GM21576 (cell line): Measurements from ENCODE around the gene GPR78.
"Not testable (repeated sequence)": the region's sequence is repeated elsewhere in the genome, so short reads cannot be mapped to it uniquely, and the experiment has no call there.

Experiments used
- ATAC-seq: cut with Tn5 transposase; IDR thresholded peaks from one replicate; pipeline ENCODE4 v1.9.1; 2021; ENCODE audit warnings: mild to moderate bottlenecking, moderate library complexity; ENCODE audit not compliant: unreplicated experiment

GPR78 gene

DNA sequence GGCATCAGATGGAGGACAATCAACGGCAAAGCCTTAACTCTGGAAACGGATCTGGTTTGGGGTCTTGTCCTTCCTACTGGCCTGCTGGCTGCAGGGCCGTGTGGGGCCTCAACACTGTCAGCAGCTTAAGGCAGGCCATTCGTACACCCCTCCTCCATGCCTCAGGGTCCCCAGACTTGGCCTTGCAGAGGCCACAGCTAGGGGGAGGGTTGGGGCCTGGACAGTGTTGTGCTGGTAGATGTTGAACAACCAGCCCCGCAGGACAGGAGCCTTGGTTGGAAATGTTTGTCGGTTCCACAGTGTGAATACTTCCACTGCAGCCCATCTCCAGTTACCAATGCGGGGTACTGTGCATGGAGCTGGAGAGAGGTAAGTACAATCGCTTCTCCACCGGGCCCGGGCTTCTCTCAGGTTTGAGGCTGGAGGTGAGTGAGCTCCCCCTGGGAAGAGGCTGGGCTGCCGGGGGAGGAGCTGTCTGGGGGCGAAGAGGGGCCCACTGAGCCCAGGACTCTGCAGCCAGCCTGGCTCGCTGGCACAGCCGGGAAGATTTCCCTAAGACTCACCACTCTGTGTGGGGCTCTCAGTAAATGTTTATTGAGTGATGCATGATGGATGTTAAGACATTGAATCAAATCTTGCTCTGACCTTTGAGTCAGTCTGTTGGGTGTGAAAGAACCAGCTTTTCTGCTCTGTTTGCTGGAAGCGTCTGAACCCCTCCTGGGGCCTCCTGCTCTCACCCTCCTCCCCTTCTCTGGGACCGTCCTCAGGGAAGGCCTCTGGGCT lies 19.7 kb upstream of the GPR78 start:
- ATAC-seq, result no peak

DNA sequence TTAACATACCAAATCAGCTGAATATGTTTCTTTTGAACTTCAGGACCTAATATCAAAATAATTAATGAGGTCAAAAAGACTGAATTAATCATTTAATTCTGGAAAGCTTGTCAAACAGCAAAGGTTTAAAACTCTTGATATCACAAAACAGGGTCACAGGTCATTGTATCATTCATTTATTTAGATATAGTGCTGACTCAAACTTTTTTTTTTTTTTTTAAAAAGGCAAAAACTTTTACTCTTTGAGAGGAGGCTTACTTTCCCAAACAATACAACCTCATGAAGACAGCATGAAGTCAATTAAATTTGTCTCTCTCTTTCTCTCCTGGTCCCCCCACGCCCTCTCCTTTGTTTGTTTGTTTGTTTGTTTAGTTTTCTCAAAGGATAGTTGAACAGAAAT lies 15.6 kb upstream of the GPR78 start:
- ATAC-seq, result no peak

DNA sequence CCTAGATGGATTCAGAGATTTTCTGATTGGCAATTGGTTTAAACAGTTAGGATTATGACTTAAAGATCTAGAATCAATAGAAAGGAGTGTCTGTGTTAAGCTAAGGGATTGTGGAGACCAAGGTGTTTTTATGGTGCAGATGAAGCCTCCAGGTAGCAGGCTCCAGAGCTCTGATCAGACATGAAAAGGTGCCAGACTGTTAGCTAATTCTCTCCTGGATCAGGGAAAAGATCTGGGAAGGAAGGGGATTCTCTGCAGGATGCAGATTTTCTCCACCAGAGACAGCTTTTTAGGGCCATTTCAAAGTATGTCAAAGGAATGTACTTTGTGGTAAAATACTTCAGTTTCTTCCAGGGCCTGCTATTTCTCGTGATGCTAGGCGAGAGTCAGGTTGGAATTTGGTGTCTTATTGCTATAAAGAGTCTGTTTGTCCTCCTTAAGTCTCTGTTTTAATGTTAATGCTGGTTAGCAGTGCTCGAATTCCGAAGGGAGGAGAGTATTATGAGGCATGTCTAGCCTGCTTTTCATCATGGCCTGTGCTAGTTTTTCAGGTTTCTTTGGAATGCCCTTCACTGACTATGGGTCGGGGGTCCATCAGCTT lies 12.0 kb upstream of the GPR78 start:
- ATAC-seq, result no peak

DNA sequence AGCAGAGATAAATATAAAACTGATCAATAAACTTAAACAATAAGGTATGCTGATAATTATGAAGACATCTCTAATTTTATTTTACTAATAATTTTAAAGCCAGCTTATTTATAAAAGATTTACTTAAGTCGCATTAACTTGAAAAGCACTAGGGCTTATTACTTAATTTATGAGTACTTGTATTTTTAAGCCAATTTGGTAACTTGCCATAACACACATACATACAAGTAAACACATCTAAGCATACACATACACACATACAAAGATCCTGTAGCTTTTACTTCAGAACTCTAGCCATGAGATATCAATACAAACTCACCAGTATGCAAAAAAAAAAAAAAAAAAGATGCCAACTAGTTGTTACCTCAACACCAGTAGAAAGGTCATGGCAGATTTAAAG lies 10.0 kb upstream of the GPR78 start:
- ATAC-seq, result no peak

DNA sequence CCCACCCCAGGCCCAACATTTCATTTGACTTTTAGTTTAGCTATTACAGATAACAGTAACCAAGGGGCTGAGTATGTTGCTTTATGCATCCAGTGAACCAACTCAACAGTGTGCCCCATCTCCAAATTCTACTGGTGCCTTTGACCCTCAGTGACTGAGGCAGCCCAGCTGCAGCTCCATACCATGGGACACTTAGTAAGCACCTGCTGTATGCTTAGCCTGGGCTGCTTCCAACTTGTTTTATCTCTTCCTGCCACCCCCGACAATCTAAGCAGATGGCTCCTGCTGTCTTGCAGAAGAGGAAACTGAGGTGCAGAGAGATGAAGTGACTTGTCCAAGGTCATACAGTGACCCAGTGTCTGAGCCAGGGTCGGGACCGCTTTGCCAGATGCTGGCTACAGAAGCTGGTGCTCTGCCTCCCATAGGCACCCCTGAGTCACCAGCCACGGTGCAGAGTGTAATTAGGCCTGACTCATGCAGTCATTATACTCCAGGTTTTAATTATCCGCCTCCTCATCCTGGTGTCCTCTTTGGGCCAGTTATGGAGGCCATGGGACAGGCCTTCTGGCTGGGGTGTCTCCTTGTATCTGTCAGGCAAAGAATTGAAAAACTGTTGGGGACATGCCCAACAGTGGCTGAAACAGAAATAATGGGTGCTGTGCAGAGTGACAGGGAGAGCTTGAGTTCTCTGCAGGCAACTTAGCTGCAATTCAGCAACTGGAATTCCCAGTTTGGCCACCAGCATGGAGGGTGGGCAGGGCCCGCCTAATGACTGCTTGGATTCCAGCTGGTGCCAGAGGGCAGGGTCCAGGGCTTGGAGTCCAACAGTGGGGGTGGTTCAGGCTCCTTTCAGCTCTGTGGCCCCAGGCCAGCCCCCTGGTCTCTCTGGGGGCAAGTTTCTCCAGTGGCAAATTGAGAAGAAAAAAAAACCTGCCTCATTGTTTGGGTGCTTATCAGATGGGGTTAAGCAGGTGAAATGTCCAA lies 8.2 kb upstream of the GPR78 start:
- ATAC-seq, result no peak

DNA sequence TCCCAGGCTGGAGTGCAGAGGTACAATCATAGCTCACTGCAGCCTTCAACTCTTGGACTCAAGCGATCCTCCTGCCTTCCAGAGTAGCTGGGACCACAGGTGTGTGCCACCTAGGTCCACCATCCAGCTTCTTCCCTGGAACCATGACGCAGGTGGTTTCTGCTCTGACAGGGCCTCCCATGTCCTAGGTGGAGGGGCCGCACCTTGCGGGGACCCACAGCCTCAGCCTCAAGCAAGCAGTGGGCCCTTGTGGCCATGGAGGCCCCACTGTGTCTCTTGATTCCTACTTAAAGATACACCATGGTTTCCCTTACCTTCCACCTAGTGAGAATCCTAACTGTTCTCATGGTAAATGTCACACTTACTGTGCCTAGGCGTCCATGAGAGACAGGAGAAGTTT lies 6.9 kb upstream of the GPR78 start:
- ATAC-seq, result no peak

DNA sequence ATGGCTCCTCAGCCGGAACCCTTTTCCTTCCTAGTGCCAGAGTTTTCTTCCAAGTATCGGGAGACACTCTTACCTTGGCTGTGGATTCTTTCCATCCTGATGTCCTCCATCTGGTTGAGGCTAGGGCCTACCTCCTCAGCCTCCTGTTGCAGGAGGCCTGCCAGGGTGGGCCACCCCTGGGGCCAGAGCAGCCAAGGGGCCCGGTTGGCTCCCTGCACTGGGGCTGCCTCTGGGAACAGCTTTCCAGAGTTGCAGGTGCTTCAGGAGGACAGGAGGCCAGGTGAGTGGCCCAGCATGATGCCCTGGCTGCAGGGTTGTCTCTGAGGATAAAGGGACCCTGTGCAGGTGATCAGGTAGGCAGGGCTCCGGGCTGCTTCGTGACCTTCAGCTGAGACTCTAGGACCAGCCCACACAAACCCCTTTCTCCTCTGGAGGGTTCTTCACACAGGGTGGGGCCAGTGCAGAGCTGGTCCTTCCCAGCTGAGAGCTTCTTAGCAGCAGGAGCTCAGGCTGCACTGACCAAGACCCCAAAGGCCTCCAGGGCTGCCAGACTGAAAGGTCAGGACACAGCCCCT lies 5.3 kb upstream of the GPR78 start:
- no peak for ATAC-seq

DNA sequence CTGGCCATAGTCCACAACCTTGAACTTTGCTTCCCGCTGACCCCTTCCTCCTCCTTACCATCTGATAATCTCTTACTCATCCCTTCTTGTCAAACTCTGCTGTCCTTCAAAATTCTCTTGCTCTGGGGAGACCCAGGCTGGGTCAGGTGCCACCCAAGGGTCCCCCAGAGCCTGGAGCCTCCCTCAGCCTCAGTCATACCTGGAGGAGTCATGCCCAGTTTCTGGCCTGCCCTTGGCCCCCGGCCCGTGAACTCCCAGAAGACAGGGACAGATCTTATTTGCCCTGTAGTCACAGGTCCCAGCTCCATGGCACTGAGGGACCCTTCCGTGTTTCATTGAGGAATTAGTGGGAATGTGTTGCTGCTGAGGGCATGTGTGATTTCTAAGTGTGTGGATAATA lies 4.7 kb upstream of the GPR78 start:
- no peak for ATAC-seq

DNA sequence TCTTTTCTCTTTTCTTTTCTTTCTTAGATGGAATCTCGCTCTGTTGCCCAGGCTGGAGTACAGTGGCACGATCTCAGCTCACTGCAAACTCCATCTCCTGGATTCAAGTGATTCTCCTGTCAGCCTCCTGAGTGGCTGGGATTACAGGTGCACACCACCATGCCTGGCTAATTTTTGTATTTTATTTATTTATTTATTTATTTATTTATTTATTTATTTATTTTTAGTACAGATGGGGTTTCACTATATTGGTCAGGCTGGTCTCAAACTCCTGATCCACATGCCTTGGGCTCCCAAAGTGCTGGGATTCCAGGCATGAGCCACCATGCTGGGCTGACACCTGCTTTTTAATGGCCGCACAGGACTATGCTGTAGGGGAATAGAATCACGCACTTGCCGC lies 3.6 kb upstream of the GPR78 start:
- ATAC-seq, result not testable (repeated sequence)

DNA sequence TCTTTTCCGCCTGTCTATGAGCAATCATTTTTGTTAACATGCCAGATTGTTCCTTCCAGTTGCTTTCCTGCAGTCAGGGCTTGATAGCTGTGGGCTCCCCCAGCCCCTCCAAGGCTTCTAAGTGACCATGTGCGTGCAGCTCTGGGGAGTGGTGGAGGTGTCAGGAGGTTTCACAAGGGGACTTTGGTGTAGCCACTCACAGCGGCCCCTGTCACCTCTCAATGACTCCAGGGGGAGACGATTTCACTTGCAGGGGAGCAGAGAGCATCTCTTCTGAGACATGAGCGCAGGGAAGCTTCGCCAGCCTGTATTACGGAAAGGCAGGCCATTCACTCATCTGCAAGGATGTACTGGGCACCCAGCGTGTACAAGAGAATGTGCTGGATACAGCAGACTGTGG lies 3.1 kb upstream of the GPR78 start:
- no peak for ATAC-seq

DNA sequence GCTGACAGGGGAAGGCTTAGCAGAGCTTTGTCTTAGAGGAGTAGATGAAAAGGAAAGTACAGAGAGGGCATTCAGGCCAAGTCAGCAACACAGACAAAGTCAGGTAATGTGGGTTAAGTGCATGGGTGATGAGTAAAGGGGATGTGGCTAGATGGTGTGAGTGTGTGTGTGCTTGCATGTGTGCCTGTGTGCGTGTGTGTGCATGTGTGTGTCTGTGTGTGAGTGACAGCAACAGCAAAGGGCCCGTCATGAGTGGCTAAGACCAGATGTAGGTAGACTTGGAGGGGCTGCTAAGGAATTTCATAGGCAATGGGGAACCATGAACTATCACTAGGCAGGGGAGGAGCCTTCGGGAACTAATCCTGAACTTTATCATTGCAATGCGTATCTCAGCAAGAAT lies 2.2 kb upstream of the GPR78 start:
- no peak for ATAC-seq

DNA sequence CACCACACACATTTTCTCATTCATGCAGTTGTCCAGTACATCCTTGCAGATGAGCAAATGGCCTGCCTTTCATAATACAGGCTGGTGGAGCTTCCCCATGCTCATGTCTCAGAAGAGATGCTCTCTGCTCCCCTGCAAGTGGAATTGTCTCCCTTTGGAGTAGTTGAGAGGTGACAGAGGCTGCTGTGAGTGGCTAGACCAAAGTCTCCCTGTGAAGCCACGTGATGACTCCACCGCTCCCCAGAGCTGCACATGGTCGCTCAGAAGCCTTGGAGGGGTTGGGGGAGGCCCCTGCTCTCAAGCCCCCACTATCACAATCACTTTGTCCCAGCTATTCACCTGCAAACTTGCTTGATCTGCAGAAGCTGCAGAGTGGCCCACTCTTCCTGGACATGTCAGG lies 1.5 kb upstream of the GPR78 start:
- no peak for ATAC-seq

DNA sequence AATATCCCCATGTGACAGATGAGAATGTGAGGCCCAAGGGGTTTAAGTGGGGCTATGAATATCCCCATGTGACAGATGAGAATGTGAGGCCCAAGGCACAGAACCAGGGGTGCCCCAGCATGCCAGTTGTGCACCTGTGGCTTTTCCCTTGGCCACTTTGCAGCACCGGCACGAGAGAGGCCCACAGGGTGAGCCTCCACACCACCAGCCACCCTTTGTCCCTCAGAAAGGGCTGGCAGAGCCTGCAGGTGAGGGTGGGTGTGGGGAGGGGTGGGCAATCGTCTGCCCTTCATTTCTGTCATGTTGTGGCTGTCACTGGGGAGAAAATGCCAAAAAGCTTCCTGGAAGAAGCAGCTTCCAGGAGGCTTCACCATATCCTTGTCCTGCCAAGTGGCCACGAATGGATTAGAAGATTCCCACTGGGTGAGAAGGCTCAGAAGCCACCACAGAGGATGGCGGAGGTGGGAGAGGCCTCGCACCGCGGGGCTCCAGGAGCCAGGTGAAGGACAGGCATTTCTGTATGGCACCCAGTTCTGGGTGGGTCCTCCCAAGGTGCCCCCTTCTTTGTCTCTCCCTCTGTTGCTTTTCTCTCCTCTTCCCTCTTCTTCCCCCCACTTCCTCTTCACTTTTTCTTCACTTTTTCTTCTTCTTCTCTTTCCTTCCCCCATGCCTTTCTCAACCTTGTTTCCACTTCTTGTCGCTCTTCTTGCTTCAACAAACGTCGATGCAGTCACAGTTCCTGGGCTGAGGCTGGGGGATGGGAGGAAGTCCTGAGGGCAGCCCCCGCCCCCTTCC lies 469 bp upstream of the GPR78 start:
- no peak for ATAC-seq

DNA sequence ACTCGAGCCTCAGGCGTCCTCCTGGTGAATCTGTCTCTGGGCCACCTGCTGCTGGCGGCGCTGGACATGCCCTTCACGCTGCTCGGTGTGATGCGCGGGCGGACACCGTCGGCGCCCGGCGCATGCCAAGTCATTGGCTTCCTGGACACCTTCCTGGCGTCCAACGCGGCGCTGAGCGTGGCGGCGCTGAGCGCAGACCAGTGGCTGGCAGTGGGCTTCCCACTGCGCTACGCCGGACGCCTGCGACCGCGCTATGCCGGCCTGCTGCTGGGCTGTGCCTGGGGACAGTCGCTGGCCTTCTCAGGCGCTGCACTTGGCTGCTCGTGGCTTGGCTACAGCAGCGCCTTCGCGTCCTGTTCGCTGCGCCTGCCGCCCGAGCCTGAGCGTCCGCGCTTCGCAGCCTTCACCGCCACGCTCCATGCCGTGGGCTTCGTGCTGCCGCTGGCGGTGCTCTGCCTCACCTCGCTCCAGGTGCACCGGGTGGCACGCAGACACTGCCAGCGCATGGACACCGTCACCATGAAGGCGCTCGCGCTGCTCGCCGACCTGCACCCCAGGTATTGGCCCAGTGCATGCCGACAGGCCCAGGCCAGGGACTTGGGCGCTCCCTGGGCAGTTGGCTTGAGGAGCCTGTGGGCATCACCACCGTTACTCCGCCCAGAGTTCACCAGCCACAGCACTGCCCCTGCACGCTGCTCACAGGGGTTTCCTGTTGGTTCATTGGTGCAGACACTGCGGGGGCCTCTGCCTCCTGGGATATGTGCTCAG lies 1.1 kb downstream of the GPR78 start:
- no peak for ATAC-seq

DNA sequence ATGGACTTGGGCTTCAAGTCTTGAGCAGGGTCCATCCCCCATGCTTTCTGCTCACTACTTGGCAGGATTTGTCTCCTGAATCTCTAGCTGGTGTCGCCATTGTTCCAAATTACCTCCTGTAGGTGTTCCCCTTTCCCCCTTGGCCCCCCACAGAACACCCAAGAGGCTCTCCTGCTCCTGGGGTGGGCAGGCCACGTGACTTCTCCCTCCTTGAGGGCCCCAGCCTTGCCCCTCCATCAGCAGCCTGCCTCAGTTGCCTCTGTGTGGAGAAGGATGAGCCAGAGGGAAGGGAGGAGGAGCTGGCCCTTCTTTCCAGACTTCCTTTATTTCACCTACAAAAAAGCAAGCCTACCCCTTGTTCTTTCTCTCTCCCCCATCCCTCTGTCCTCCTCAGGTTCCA lies 1.8 kb downstream of the GPR78 start:
- no peak for ATAC-seq

DNA sequence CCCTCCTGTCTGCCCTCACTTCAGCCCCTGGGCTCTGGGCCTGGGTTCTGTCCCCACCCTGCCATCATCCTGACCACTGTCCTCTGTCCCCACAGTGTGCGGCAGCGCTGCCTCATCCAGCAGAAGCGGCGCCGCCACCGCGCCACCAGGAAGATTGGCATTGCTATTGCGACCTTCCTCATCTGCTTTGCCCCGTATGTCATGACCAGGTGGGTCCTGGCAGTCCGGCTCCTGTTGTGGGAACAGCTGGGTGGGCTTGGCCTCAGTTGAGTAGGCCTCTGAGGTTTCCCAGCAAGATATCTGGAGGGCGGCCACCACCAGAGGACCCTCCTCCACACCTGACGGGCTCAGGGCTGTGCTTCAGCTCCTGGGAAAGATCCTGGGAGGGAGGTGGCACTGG lies 2.2 kb downstream of the GPR78 start:
- no peak for ATAC-seq

DNA sequence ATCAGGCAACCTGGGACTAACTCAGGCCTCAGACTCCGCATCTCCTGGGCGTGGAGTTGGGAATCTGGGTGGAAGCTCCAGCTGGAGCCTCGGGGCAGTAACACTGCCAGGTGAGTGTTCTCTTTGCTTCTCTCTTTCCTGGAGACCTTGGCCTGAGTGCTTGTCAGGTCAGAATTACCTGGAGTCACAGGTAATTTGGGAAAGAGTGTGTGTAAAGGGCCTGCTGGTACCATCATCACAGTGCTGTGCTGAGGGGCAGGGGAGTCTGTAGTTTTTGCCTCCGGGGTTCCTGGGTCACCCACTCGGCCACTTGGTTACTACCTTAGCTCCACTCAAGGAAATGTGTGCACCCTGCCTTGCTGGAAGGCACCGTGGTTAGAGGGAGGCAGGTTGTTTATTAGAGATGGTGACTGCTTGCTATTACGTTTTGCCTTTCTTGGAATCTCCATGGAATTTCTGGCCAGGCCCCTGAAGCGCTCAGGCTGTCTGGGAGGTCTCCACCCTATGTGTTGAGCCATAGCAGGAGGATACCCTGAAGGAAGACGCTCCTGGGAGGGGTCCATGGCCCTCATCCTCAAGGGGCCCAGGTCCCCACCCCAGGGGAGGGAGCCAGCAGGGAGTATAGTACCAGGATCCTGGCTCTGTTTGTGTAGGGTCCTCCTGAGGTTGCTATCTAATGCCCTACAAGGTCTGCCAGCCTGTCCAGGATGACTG lies 2.9 kb downstream of the GPR78 start:
- no peak for ATAC-seq

DNA sequence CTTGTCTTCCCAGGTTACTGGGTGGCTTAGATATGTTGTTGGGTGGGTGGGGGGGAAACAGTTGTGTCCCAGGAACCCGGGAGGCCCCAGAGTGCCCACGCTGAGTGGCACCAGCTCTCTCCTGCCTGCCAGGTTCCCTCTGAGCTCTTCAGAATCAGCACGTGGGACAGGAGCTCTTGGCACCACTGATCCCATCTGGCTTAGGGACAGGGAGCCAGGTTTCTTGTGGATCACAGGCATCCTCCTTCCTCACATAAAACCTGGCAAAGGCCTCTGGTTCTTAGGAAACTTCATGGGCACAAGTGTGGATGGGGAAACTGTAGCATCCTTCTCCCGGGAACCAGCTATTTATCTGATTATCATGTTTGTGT lies 3.4 kb downstream of the GPR78 start:
- no peak for ATAC-seq

DNA sequence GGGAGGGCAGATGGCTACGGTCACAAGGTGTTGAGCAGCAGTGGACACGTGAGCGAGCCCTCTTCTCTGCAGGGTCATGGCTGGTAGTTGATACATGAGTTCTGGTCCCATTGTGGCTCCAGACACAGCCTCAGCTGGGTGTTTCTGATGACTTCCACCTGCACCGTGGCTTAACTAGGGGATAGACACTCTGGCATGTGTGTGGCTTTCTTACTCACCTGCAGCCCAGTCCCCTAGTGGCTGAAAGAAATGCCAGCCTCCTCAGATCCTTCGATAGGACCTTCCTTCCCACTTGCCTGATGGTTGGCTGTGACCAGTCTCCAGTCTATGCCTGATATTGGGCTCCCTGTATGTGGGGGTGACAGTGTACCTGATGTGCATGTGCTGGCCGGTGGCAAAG lies 5.0 kb downstream of the GPR78 start:
- ATAC-seq, result no peak
